Glutamatergic neuron (in vitro differentiated cells): Measurements from ENCODE around the gene UMODL1. TPM values are rescaled to one million over a fixed set of nuclear protein-coding genes. Genes with fewer than 3 reads are reported as not detected.

Experiments used
- DNase-seq: peaks from one replicate; pipeline ENCODE4 v3.0.0; 2022
- H3K27ac Mint-ChIP-seq: one replicate; pipeline ENCODE4 v1.8.0; 2020; ENCODE audit warnings: mild to moderate bottlenecking, mixed read lengths, inconsistent platforms; ENCODE audit not compliant: unreplicated experiment
- H3K27me3 Mint-ChIP-seq: one replicate; pipeline ENCODE4 v1.8.0; 2020; ENCODE audit warnings: mild to moderate bottlenecking, moderate library complexity, mixed read lengths, inconsistent platforms; ENCODE audit not compliant: unreplicated experiment
- H3K36me3 Mint-ChIP-seq: one replicate; pipeline ENCODE4 v1.8.0; 2020; ENCODE audit warnings: mild to moderate bottlenecking, mixed read lengths, inconsistent platforms; ENCODE audit not compliant: unreplicated experiment
- H3K4me1 Mint-ChIP-seq: one replicate; pipeline ENCODE4 v1.8.0; 2020; ENCODE audit warnings: mild to moderate bottlenecking, low read depth, mixed read lengths, inconsistent platforms; ENCODE audit not compliant: unreplicated experiment
- H3K4me3 Mint-ChIP-seq: one replicate; pipeline ENCODE4 v1.8.0; 2020; ENCODE audit warnings: mild to moderate bottlenecking, mixed read lengths, inconsistent platforms; ENCODE audit not compliant: unreplicated experiment
- H3K9me3 Mint-ChIP-seq: one replicate; pipeline ENCODE4 v1.8.0; 2020; ENCODE audit warnings: mild to moderate bottlenecking, moderate library complexity, mixed read lengths, inconsistent platforms; ENCODE audit not compliant: unreplicated experiment
- CTCF ChIP-seq: fragments of 200-600 bp; sonication (generic); IDR thresholded peaks from one replicate; pipeline ENCODE4 v1.5.0; 2021; ENCODE audit not compliant: partially characterized antibody, unreplicated experiment
- total RNA-seq: library from RNA; stranded (reverse); fragmentation: NEBNext Ultra II Directional; extraction: Animal tissue kit (Norgen Biotek cat#: 25700); gene quantifications from one replicate; pipeline ENCODE4 v1.2.1, GENCODE V29; 2021; ENCODE audit not compliant: unreplicated experiment

The UMODL1 gene
- total RNA-seq, 1 donor from 2014 or later = not detected

GRCh38 chr21:42056996-42057689 is 14.0 kb upstream of the UMODL1 start:
- no peak overlapping the region for H3K27ac Mint-ChIP-seq
- TF ChIP-seq CTCF = no peak
- no peak for DNase-seq
- peaks cover 4% of the 10 kb centered on the region for H3K9me3 Mint-ChIP-seq
- H3K4me1 Mint-ChIP-seq = peaks cover 7% of the 10 kb centered on the region
- no peak overlapping the region for H3K4me3 Mint-ChIP-seq
- peaks cover 7% of the 10 kb centered on the region for H3K27me3 Mint-ChIP-seq
- H3K36me3 Mint-ChIP-seq = peaks cover 22% of the 10 kb centered on the region

DNA sequence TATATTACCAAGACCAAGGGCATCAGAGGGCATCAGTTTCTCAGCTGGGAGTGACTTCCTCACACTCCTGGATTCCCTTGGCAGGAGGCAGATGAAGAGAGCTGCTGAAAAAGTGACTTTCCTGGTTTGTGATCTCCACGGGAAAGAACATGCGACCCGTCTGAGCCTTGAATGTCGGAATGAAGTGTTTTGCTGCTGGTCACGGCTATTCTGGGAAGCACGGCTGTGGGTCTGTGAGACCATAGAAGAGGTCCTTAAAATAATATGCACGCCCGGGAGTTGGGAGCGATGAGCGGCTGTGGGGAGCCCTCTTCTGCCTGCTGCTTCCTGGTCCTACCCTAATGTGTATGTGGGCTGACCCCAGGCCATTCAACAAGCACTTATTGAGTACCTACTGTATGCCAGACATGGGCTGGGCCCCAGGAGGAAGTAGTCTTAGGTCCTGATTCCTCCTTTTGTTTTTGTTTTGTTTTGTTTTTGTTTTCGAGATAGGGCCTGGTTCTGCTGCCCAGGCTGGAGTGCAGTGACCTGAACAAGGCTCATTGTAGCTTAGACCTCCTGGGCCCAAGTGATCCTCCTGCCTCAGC is 13.2 kb upstream of the UMODL1 start:
- Mint-ChIP-seq H3K4me1 (peaks cover 7% of the 10 kb centered on the region), H3K36me3 (peaks cover 22% of the 10 kb centered on the region), H3K27me3 (peaks cover 7% of the 10 kb centered on the region), H3K9me3 (peaks cover 4% of the 10 kb centered on the region), H3K4me3 (no peak overlapping the region), H3K27ac (no peak overlapping the region)
- TF ChIP-seq CTCF = no peak
- DNase-seq = no peak

- Mint-ChIP-seq H3K27me3 (peaks cover 7% of the 10 kb centered on the region), H3K27ac (no peak overlapping the region), H3K4me1 (peaks cover 8% of the 10 kb centered on the region), H3K36me3 (peaks cover 15% of the 10 kb centered on the region), H3K9me3 (peaks cover 4% of the 10 kb centered on the region), H3K4me3 (no peak overlapping the region)
- no peak for TF ChIP-seq CTCF
- DNase-seq = no peak
Measured at GRCh38 chr21:42058631-42059111, 12.4 kb upstream of the UMODL1 start.

- Mint-ChIP-seq H3K27ac (no peak overlapping the region), H3K4me3 (no peak overlapping the region), H3K9me3 (peaks cover 4% of the 10 kb centered on the region), H3K27me3 (peaks cover 7% of the 10 kb centered on the region), H3K4me1 (peaks cover 11% of the 10 kb centered on the region), H3K36me3 (peaks cover 15% of the 10 kb centered on the region)
- TF ChIP-seq CTCF = no peak
- DNase-seq = no peak
Measured at GRCh38 chr21:42059141-42059540, 12.0 kb upstream of the UMODL1 start.

- Mint-ChIP-seq H3K4me3 (no peak overlapping the region), H3K4me1 (peaks cover 11% of the 10 kb centered on the region), H3K9me3 (peaks cover 4% of the 10 kb centered on the region), H3K27me3 (peaks cover 7% of the 10 kb centered on the region), H3K27ac (no peak overlapping the region), H3K36me3 (peaks cover 14% of the 10 kb centered on the region)
- no peak for DNase-seq
- no peak for TF ChIP-seq CTCF
Measured at GRCh38 chr21:42059721-42060120, 11.4 kb upstream of the UMODL1 start.
